Peyer's patch (tissue), 4 donors: ENCODE data around the gene MACROD2.

Experiments used
- POLR2A ChIP-seq, 2 donors: fragments of 450-650 bp; IDR thresholded peaks; one replicate each; pipeline ENCODE4 v1.5.1; 2017; ENCODE audit warnings: antibody characterized with exemption in 2 of 2, mild to moderate bottlenecking in 2 of 2, moderate library complexity in 2 of 2
- TF ChIP-seq, protein P1 (sequence below), 6 experiments: fragments of 450-650 bp in 4 of 6; fragments of 200-600 bp in 2 of 6; sonication (generic) in 1 of 6; IDR thresholded peaks; one replicate each; pipeline ENCODE4 v1.5.1; 2017 to 2019; ENCODE audit warnings: antibody characterized with exemption in 6 of 6, mild to moderate bottlenecking in 3 of 6, moderate library complexity in 1 of 6

DNA sequence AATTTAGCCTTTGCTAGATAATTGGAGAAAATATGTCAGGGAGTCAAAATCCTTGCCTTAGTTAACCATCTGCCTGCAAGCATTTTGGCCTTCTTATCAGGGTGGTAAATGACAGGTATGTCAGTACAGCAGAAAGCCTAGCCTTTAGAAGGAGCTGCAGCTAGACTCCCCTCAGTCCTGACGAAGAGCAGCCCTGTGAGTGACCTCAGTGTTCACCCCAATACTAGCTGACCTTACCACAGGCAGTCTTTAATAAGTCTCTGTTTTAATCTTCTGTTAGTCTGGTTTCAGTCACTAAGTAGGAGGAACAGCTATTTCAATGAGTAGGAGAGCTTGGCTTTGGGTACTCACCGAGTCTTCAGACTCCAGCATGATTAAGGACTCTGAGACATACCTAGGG is 682.1 kb downstream of the MACROD2 start:
- TF ChIP-seq, protein P1, sequence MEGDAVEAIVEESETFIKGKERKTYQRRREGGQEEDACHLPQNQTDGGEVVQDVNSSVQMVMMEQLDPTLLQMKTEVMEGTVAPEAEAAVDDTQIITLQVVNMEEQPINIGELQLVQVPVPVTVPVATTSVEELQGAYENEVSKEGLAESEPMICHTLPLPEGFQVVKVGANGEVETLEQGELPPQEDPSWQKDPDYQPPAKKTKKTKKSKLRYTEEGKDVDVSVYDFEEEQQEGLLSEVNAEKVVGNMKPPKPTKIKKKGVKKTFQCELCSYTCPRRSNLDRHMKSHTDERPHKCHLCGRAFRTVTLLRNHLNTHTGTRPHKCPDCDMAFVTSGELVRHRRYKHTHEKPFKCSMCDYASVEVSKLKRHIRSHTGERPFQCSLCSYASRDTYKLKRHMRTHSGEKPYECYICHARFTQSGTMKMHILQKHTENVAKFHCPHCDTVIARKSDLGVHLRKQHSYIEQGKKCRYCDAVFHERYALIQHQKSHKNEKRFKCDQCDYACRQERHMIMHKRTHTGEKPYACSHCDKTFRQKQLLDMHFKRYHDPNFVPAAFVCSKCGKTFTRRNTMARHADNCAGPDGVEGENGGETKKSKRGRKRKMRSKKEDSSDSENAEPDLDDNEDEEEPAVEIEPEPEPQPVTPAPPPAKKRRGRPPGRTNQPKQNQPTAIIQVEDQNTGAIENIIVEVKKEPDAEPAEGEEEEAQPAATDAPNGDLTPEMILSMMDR (IDR thresholded peaks at IDR 0.05): no peak
- no peak for TF ChIP-seq POLR2A (IDR thresholded peaks at IDR 0.05)
